NCI-H526 (cell line): ENCODE data around the gene ELP6.
"Not testable (repeated sequence)": the region's sequence is repeated elsewhere in the genome, so short reads cannot be mapped to it uniquely, and the experiment has no call there.

Experiments
- DNase-seq, 2 experiments: peaks; one replicate each; lab custom pipeline; 2025; lab: John Stamatoyannopoulos, UW

The ELP6 gene

GRCh38 chr3:47464588-47464987, 48.9 kb downstream of the ELP6 start:
- DNase-seq, result no peak

GRCh38 chr3:47459534-47460085, 53.9 kb downstream of the ELP6 start:
- DNase-seq, result not testable (repeated sequence)

- no peak for DNase-seq
Measured at GRCh38 chr3:47456984-47457383, 56.5 kb downstream of the ELP6 start.

- DNase-seq, result no peak
Measured at GRCh38 chr3:47455806-47456452, 57.6 kb downstream of the ELP6 start.

- no peak for DNase-seq
Measured at GRCh38 chr3:47452453-47453215, 60.9 kb downstream of the ELP6 start.
